Loucy (cell line): ENCODE data around the gene RAB25.

Source experiments
- H2AFZ ChIP-seq: fragments of 200-600 bp; sonication (generic); 2 replicates; pipeline ENCODE4 v1.6.0; 2016; ENCODE audit warnings: antibody characterized with exemption, mild to moderate bottlenecking, low read length, moderate library complexity
- H3F3A ChIP-seq: fragments of 200-600 bp; 2 replicates; pipeline ENCODE4 v1.6.0; 2016; ENCODE audit warnings: antibody characterized with exemption, low read depth, mild to moderate bottlenecking
- H3K27me3 ChIP-seq: fragments of 200-600 bp; sonication (generic); 2 replicates; pipeline ENCODE4 v1.6.1; 2014; ENCODE audit warnings: low read length, mild to moderate bottlenecking; ENCODE audit not compliant: insufficient read depth, poor library complexity, severe bottlenecking
- H3K36me3 ChIP-seq: fragments of 200-600 bp; sonication (generic); 2 replicates; pipeline ENCODE4 v1.6.1; 2016; ENCODE audit warnings: low read length; ENCODE audit not compliant: insufficient read depth
- H3K4me1 ChIP-seq: fragments of 200-600 bp; sonication (generic); 2 replicates; pipeline ENCODE4 v1.5.1; 2014; ENCODE audit warnings: low read length, mild to moderate bottlenecking; ENCODE audit not compliant: insufficient read depth, poor library complexity, severe bottlenecking
- H3K4me2 ChIP-seq: fragments of 200-600 bp; sonication (generic); 2 replicates; pipeline ENCODE4 v1.6.0; 2014; ENCODE audit warnings: antibody characterized with exemption, low read length, low read depth, mild to moderate bottlenecking; ENCODE audit not compliant: poor library complexity, severe bottlenecking
- H3K4me3 ChIP-seq: fragments of 200-600 bp; sonication (generic); 2 replicates; pipeline ENCODE4 v1.5.1; 2014; ENCODE audit warnings: low read length, mild to moderate bottlenecking, mixed read lengths; ENCODE audit not compliant: poor library complexity, severe bottlenecking
- H3K79me2 ChIP-seq: fragments of 200-600 bp; sonication (generic); 2 replicates; pipeline ENCODE4 v1.6.1; 2014; ENCODE audit warnings: low read length; ENCODE audit not compliant: insufficient read depth
- H3K9ac ChIP-seq: fragments of 200-600 bp; sonication (generic); 2 replicates; pipeline ENCODE4 v1.6.0; 2014; ENCODE audit warnings: mild to moderate bottlenecking, low read depth, low read length, moderate library complexity; ENCODE audit not compliant: poor library complexity, severe bottlenecking
- H3K9me2 ChIP-seq: fragments of 200-600 bp; sonication (generic); replicated peaks from 2 replicates; pipeline ENCODE4 v1.6.1; 2016; ENCODE audit warnings: low read depth, low read length, mixed read lengths
- H3K9me3 ChIP-seq: fragments of 200-600 bp; sonication (generic); 2 replicates; pipeline ENCODE4 v1.6.1; 2014; ENCODE audit warnings: mild to moderate bottlenecking, antibody characterized with exemption, low read length, low read depth; ENCODE audit not compliant: insufficient read depth
- H4K20me1 ChIP-seq: fragments of 200-600 bp; sonication (generic); 2 replicates; pipeline ENCODE4 v1.6.0; 2014; ENCODE audit warnings: antibody characterized with exemption, low read length, mild to moderate bottlenecking; ENCODE audit not compliant: insufficient read depth, poor library complexity, severe bottlenecking
- EZH2phosphoT487 ChIP-seq: fragments of 200-600 bp; IDR thresholded peaks from 2 replicates; pipeline ENCODE4 v1.6.1; 2018; ENCODE audit warnings: antibody characterized with exemption, mild to moderate bottlenecking, moderate library complexity, borderline replicate concordance
- TF ChIP-seq, protein P1 (sequence below): fragments of 200-600 bp; sonication (generic); conservative IDR thresholded peaks from 2 replicates; pipeline ENCODE4 v1.5.1; 2014; ENCODE audit warnings: mild to moderate bottlenecking, antibody characterized with exemption, low read length

The RAB25 gene

DNA sequence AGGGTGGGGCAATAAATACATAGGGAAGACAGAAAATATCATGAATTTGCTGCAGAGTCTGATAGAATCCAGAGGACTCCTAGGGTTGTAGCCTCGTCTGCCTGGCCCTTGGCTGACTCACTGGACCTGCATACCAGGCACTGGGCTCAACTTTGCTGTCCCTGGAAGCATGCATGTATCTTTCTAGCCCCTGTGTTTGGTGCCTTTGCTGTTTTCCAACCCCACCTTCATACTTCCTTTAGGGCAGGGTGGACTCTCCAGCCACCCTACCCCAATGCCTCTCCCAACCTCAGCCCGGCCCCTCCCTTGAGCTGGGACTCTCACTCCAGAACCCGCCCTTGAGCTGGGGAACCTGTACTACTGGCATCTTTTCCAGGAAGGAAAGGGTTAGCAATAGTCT, 1.2 kb downstream of the RAB25 start:
- no peaks in the 10 kb centered on the region for H3K4me1 ChIP-seq
- H3K4me3 ChIP-seq, result no peak overlapping the region
- TF ChIP-seq EZH2phosphoT487, result no peak
- TF ChIP-seq, protein P1, sequence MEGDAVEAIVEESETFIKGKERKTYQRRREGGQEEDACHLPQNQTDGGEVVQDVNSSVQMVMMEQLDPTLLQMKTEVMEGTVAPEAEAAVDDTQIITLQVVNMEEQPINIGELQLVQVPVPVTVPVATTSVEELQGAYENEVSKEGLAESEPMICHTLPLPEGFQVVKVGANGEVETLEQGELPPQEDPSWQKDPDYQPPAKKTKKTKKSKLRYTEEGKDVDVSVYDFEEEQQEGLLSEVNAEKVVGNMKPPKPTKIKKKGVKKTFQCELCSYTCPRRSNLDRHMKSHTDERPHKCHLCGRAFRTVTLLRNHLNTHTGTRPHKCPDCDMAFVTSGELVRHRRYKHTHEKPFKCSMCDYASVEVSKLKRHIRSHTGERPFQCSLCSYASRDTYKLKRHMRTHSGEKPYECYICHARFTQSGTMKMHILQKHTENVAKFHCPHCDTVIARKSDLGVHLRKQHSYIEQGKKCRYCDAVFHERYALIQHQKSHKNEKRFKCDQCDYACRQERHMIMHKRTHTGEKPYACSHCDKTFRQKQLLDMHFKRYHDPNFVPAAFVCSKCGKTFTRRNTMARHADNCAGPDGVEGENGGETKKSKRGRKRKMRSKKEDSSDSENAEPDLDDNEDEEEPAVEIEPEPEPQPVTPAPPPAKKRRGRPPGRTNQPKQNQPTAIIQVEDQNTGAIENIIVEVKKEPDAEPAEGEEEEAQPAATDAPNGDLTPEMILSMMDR, result no peak
- no peak overlapping the region for H3K4me2 ChIP-seq
- no peaks in the 10 kb centered on the region for H3K27me3 ChIP-seq
- no peaks in the 10 kb centered on the region for H3K9me2 ChIP-seq
- H3K79me2 ChIP-seq, result no peaks in the 10 kb centered on the region
- H3K9me3 ChIP-seq, result no peaks in the 10 kb centered on the region
- H3F3A ChIP-seq, result no peaks in the 10 kb centered on the region
- H3K36me3 ChIP-seq, result no peaks in the 10 kb centered on the region
- no peak overlapping the region for H2AFZ ChIP-seq
- no peaks in the 10 kb centered on the region for H4K20me1 ChIP-seq
- H3K9ac ChIP-seq, result no peak overlapping the region

DNA sequence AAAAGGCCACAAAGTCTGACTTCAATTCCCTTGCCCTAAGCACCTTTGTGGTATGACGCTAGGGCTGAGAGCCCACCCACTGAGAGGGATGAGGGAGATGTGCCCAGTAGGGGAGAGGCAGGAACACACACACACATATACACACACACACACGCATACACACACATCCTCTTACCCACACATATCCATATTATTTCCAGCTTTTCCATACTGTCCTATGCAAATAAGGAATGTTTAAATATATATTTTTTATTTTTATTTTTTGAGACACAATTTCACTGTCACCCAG, 3.0 kb downstream of the RAB25 start:
- H3K36me3 ChIP-seq, result no peaks in the 10 kb centered on the region
- H3F3A ChIP-seq, result no peaks in the 10 kb centered on the region
- H3K79me2 ChIP-seq, result no peaks in the 10 kb centered on the region
- no peaks in the 10 kb centered on the region for H3K4me1 ChIP-seq
- no peaks in the 10 kb centered on the region for H3K9me2 ChIP-seq
- H3K4me2 ChIP-seq, result no peak overlapping the region
- H3K9ac ChIP-seq, result no peak overlapping the region
- H3K9me3 ChIP-seq, result no peaks in the 10 kb centered on the region
- no peaks in the 10 kb centered on the region for H3K27me3 ChIP-seq
- TF ChIP-seq EZH2phosphoT487, result no peak
- TF ChIP-seq, protein P1, result no peak
- no peaks in the 10 kb centered on the region for H4K20me1 ChIP-seq
- H3K4me3 ChIP-seq, result no peak overlapping the region
- no peak overlapping the region for H2AFZ ChIP-seq

DNA sequence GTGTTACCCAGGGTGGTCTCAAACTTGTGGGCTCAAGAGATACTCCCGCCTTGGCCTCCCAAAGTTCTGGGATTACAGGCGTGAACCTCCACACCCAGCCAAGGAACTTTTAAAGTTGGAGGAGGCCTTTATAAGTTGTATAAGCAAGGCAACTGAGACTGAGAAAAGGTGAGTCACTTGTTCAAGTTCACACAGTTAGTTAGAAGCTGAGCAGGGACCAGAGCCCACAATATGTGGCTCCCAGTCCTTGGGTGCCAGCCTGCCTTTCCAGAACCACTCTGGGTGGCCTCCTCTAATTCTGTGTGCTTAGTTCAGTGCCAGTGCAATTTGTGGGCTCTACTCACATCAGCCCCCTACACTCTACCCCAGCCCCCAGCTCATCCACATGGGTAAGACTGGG, 3.7 kb downstream of the RAB25 start:
- TF ChIP-seq EZH2phosphoT487, result no peak
- TF ChIP-seq, protein P1, result no peak
- H3K4me3 ChIP-seq, result no peak overlapping the region
- H3K79me2 ChIP-seq, result no peaks in the 10 kb centered on the region
- H3K9ac ChIP-seq, result no peak overlapping the region
- no peaks in the 10 kb centered on the region for H3K27me3 ChIP-seq
- no peaks in the 10 kb centered on the region for H3K9me3 ChIP-seq
- no peaks in the 10 kb centered on the region for H3K36me3 ChIP-seq
- H3K4me2 ChIP-seq, result no peak overlapping the region
- H2AFZ ChIP-seq, result no peak overlapping the region
- H3K9me2 ChIP-seq, result no peaks in the 10 kb centered on the region
- H3K4me1 ChIP-seq, result no peaks in the 10 kb centered on the region
- no peaks in the 10 kb centered on the region for H4K20me1 ChIP-seq
- H3F3A ChIP-seq, result no peaks in the 10 kb centered on the region
